ENCODE results near the gene MLPH. TPM values are rescaled to one million over a fixed set of nuclear protein-coding genes. Genes with fewer than 3 reads are reported as not detected.
"Not testable (repeated sequence)": the region's sequence is repeated elsewhere in the genome, so short reads cannot be mapped to it uniquely, and the experiment has no call there.

Gene MLPH
- total RNA-seq, 1 donor from 2014 or later = not detected

- intact Hi-C loops (cut with micrococcal nuclease) = no loop called here
These were observed 30.7 kb upstream of the MLPH start for GRCh38 chr2:237456200-237456843.

GRCh38 chr2:237457388-237457941 is 29.6 kb upstream of the MLPH start:
- intact Hi-C loops (cut with micrococcal nuclease) = no loop called here

- intact Hi-C loops (cut with micrococcal nuclease) = no loop called here
These were observed 28.5 kb upstream of the MLPH start for GRCh38 chr2:237458519-237458918.

- intact Hi-C loops (cut with micrococcal nuclease) = no loop called here
These were observed 27.8 kb upstream of the MLPH start for GRCh38 chr2:237459226-237459625.

- intact Hi-C loops (cut with micrococcal nuclease) = no loop called here
These were observed 27.3 kb upstream of the MLPH start for GRCh38 chr2:237459741-237460174.

- intact Hi-C loops (cut with micrococcal nuclease) = no loop called here
These were observed 22.2 kb upstream of the MLPH start for GRCh38 chr2:237464757-237465391.

- intact Hi-C loops (cut with micrococcal nuclease) = no loop called here
These were observed 21.4 kb upstream of the MLPH start for GRCh38 chr2:237465515-237466148.

- intact Hi-C loops (cut with micrococcal nuclease) = no loop called here
These were observed 20.8 kb upstream of the MLPH start for GRCh38 chr2:237466211-237466610.

GRCh38 chr2:237467447-237468179 is 19.4 kb upstream of the MLPH start:
- intact Hi-C loops (cut with micrococcal nuclease) = no loop called here

GRCh38 chr2:237469410-237469809 is 17.6 kb upstream of the MLPH start:
- intact Hi-C loops (cut with micrococcal nuclease) = not testable (repeated sequence)

- intact Hi-C loops (cut with micrococcal nuclease) = no loop called here
These were observed 17.2 kb upstream of the MLPH start for GRCh38 chr2:237469849-237470248.

GRCh38 chr2:237470914-237471313 is 16.1 kb upstream of the MLPH start:
- intact Hi-C loops (cut with micrococcal nuclease) = no loop called here

- intact Hi-C loops (cut with micrococcal nuclease) = no loop called here
These were observed 15.4 kb upstream of the MLPH start for GRCh38 chr2:237471438-237472186.

GRCh38 chr2:237472187-237472712 is 14.8 kb upstream of the MLPH start:
- intact Hi-C loops (cut with micrococcal nuclease) = no loop called here

GRCh38 chr2:237472909-237473877 is 13.9 kb upstream of the MLPH start:
- intact Hi-C loops (cut with micrococcal nuclease) = no loop called here

GRCh38 chr2:237473878-237474441 is 13.1 kb upstream of the MLPH start:
- intact Hi-C loops (cut with micrococcal nuclease) = loop anchor here (2.0 kb wide), 1 partner anchor 45 kb away; no protein-coding TSS in a partner anchor

- intact Hi-C loops (cut with micrococcal nuclease) = loop anchor here (2.0 kb wide), 1 partner anchor 46 kb away; no protein-coding TSS in a partner anchor
These were observed 12.6 kb upstream of the MLPH start for GRCh38 chr2:237474442-237474911.

GRCh38 chr2:237474931-237475703 is 11.9 kb upstream of the MLPH start:
- intact Hi-C loops (cut with micrococcal nuclease) = loop anchor here (1.0 to 2.0 kb wide), 5 partner anchors 46 to 390 kb away; partner anchors contain the start of gene COPS8

Data from T-helper 1 cell treated with Interleukin-12 subunit alpha and Interleukin-12 subunit beta and Interleukin-4 antibody, amounts not matched to agents 30 ng/mL and 1 ng/mL, for 36 hours (primary cell).